Neural progenitor cell (in vitro differentiated cells): ENCODE results near the gene SSUH2.

Experiments
- EZH2 ChIP-seq: fragments of 200-600 bp; sonication (generic); IDR thresholded peaks from 2 replicates; pipeline ENCODE4 v1.6.1; 2017; ENCODE audit warnings: antibody characterized with exemption, mild to moderate bottlenecking, moderate library complexity
- EZH2phosphoT487 ChIP-seq: fragments of 200-600 bp; sonication (generic); IDR thresholded peaks from 2 replicates; pipeline ENCODE4 v1.6.1; 2017; ENCODE audit warnings: antibody characterized with exemption
- TF ChIP-seq, protein P1 (sequence below): fragments of 200-600 bp; sonication (generic); IDR thresholded peaks from 2 replicates; pipeline ENCODE4 v1.5.1; 2017; ENCODE audit warnings: antibody characterized with exemption, mild to moderate bottlenecking

DNA sequence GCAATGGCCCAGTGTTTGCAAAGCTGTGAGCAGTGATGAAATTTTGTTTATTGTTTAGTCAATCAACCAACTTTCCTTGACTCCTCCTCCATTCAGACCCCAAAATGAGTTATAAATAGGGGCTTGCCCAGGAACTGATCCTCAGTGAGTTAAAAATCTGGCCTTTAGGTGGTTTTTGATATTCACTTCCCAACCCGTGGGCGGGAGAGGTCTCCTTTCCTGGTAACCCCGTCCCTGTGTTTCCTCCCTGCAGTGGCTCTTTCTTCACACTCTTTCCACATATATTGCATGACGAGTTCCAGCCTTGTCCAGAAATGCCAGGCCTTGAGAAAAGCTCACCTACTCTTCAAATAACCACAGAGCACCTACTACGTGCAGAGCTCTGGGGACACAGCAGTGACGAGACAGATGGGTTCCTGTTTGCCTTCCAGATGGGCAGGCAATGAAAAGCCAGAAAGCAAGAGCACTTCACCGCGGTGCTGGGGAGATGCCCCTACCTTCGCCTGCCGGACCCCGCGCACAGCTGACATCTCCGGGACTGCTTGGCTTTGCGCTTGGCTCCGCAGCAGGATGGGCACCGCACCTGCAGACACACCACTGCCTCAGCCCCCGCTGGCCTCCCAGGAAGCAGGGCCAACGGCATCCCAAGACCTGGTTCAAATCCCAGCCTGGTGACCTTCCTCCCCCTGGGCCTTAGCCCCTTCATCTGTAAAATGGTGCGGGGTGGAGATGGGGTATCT lies 17.2 kb downstream of the SSUH2 start:
- TF ChIP-seq, protein P1, sequence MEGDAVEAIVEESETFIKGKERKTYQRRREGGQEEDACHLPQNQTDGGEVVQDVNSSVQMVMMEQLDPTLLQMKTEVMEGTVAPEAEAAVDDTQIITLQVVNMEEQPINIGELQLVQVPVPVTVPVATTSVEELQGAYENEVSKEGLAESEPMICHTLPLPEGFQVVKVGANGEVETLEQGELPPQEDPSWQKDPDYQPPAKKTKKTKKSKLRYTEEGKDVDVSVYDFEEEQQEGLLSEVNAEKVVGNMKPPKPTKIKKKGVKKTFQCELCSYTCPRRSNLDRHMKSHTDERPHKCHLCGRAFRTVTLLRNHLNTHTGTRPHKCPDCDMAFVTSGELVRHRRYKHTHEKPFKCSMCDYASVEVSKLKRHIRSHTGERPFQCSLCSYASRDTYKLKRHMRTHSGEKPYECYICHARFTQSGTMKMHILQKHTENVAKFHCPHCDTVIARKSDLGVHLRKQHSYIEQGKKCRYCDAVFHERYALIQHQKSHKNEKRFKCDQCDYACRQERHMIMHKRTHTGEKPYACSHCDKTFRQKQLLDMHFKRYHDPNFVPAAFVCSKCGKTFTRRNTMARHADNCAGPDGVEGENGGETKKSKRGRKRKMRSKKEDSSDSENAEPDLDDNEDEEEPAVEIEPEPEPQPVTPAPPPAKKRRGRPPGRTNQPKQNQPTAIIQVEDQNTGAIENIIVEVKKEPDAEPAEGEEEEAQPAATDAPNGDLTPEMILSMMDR: no peak
- TF ChIP-seq EZH2: no peak
- TF ChIP-seq EZH2phosphoT487: no peak
